D341Med (cell line): Measurements from ENCODE around the gene AQP12B.

ENCODE experiments used
- DNase-seq: peaks from one replicate; pipeline ENCODE4 v3.0.0; 2012; ENCODE audit warnings: low spot score

AQP12B gene

DNA sequence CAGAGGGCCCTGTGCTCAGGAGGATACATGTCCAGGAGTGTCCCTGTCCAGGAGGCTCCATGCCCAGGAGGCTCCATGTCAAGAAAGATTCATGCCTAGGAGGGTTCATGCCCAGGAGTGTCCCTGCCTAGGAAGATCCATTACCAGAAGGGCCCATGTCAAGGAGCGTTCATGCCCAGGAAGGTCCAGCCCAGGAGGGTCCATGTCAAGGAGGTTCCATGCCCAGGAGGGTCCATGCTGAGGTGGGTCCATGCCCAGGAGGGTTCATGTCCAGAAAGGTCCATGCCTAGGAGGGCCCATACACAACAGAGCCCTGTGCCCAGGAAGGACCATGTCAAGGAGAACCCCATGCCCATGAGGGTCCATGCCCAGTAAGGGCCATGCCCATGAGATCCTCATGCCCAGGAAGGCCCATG lies 50.4 kb downstream of the AQP12B start:
- DNase-seq, result peak; percentile 12

DNA sequence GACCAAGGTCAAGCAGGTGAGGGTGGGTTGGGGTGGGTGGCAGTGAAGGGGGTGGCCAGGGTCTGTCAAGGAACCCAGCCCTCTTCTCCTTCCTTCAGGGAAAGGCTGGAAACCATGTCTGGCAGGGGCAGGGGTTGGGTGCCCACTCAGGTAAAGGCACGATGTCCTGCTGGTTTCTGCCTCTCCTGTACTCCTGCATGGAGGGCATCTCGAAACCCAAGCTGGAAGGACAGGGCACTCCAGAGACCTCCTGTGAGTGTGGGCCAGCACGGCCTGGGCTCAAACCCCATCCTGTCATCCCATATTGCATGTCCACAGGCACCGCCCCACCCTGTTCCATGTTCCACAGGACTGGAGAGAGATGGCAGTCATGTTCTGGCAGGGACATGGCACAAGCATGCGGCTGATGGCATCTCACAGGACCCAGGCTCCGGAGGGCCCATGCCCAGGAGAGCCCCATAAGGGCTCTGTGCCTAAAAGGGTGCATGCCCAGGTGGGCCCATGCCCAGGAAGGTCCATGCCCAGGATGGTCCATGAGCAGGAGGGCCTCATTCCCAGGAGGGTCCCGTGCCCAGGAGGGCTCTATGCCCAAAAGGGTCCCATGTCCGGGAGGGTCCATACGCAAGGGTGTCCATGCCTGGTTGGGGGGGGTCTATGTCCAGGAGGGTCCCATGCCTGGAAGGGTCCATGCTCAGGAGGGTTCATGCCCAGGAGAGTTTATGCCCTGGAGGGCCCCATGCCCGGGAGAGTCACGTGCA lies 51.0 kb downstream of the AQP12B start:
- DNase-seq, result peak; percentile 13

GRCh38 chr2:240630771-240631547 lies 51.7 kb downstream of the AQP12B start:
- peak; percentile 9 for DNase-seq

- DNase-seq, result peak; percentile 17
Observed at GRCh38 chr2:240629968-240630770, 52.5 kb downstream of the AQP12B start.

GRCh38 chr2:240629619-240629967 lies 53.1 kb downstream of the AQP12B start:
- DNase-seq, result no peak

- DNase-seq, result no peak
Observed at GRCh38 chr2:240628808-240629618, 53.7 kb downstream of the AQP12B start.

DNA sequence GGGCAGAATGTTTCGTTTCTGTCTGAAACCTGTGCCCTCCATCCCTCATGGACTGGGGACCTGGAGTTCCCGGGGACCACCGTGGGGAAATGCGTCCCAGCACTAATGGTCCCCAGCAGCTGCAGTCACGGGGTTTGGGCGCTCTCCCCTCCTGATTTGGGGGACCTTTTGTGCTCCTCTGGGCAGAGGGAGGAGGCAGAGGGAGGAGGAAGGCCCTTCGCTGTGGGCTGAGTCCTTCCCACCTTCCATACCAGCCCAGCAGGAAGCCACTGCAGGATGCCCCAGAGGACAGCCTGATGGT lies 54.2 kb downstream of the AQP12B start:
- DNase-seq, result peak; percentile 3

DNA sequence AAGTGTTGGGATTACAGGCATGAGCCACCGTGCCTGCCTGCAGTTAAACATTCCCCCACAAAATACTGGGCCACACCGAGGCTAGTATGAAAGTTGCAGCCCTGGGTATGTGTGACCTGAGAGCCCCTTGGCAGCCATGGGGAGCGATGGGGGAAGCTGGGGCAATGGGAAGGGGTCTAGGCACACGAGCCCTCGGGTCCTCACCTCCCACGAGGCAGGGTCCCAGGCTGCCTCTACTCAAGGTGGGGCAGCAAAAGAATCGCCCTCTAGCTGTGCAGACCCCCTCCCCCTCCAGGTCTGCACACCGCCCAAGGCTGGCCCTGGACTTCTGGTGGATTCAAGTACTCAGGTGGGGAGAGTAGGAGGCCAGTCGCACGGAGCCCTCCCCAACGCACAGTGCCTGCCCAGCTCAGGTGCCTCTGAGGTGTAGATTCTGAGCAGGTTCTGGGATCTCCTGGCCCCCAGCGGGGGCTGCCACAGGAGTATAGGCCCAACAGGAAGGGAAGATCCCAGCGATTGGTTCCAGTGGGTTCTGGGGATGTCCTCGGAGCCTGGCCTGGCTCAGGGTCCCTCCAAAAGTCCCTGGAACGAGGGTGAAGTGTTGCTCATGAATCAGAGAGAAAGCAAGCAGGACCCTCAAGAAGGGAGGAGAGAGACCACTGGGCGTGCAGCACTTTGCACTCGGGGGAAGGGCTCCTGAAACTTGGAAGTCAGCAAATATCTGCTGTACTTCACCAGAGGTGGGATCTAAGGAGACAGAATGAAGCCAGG lies 54.8 kb downstream of the AQP12B start:
- peak; percentile 19 for DNase-seq

- DNase-seq, result no peak
Observed at GRCh38 chr2:240626531-240627300, 56.0 kb downstream of the AQP12B start.
